NCI-H69 (cell line): Measurements from ENCODE around the gene ABLIM1.
A peak's percentile ranks its signal among the peaks of the same experiment; 100 is the strongest.

Experiments used
- DNase-seq: peaks from one replicate; lab custom pipeline; 2025; lab: John Stamatoyannopoulos, UW

The ABLIM1 gene

DNA sequence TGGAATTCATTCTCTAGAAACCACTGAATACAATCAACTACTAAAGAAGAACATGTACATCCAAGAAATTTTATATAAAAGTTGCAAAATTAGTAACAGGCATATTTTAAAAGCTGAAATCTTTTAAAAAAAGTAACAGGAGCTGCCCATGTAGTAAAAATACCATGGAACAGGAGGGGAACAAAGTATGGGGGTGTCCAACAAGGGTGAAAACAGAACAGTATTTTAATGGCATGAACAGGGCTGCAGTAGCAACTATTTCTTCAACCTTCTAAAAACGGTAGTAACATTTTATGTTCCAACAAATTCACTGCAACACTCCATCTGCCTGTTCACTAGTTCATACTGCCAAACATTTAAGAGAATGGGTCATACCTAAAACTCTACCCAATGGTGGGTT is 77.0 kb downstream of the ABLIM1 start:
- no peak for DNase-seq

GRCh38 chr10:114577133-114577532 is 80.9 kb downstream of the ABLIM1 start:
- no peak for DNase-seq

DNA sequence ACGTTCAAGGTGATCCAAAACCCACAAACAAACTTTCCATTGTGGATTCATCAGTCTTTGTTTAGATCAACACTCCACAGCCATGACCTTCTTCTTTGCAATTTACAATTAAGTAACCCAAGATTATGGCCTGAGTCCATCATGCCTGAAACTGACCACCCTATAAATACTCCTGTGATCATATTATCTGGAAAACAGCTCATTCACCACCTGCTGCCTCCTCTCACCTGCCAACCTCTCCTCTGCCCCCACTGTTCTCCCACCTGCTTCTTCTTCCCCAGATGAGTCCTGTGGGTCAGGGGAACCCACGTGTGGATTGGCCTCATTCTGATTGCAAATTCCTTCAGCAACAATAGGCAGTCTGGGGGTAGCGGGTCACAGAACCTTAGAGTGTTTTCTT is 81.4 kb downstream of the ABLIM1 start:
- peak; percentile 1 for DNase-seq

DNA sequence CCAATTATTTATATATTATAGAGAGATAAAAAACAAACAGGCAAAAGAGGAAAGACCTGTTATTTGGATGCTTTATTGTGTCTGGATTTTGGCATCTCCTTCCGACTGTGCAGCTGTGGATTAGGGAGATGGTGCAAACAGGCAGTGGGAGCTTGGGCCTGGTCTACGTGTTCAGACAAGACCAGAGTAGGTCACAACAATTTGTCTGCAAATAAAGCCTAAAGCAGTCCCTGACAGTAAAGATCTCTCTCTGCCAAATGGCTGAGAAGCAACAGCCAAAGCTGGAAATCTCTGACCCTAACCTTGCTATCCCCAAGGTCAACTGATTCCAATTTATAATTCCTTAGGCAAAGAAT is 82.0 kb downstream of the ABLIM1 start:
- peak; percentile 1 for DNase-seq

GRCh38 chr10:114575417-114576131 is 82.5 kb downstream of the ABLIM1 start:
- no peak for DNase-seq

DNA sequence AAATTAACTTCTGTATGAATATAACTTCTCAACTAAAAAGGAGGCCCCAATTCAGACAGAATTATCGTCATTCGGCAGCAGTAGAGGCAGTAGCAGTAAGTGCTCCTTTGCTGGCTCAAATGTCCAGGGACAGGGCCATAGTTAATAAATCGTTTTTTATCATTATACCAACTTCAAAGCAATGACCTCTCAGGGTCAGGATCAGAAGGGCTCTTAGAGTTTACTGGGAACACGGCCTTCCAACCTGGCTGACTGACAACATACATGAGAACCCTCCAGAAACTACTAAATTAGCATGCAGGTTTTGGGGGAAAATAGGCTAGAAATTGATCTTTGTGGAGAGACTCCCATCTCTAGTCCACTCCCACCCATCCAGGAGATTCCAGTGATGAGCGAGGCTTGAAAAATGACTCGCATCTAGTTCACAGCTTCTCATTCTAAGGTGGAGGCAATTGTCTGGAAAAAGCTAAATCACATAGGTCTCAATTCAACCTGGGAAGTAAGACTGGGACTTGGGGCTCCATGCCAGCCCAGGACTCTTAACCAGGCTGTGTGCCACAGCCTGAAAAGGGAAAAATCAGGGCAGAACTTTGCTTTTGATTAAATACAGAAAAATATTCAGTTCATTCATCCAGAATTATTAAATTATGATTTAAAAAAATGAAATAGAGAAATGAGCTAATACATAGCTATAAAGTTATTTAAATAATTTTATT is 84.6 kb downstream of the ABLIM1 start:
- DNase-seq, result no peak

GRCh38 chr10:114571316-114571999 is 86.6 kb downstream of the ABLIM1 start:
- DNase-seq, result peak; percentile 6

GRCh38 chr10:114566064-114566463 is 92.0 kb downstream of the ABLIM1 start:
- DNase-seq, result no peak

GRCh38 chr10:114565066-114565465 is 93.0 kb downstream of the ABLIM1 start:
- no peak for DNase-seq

DNA sequence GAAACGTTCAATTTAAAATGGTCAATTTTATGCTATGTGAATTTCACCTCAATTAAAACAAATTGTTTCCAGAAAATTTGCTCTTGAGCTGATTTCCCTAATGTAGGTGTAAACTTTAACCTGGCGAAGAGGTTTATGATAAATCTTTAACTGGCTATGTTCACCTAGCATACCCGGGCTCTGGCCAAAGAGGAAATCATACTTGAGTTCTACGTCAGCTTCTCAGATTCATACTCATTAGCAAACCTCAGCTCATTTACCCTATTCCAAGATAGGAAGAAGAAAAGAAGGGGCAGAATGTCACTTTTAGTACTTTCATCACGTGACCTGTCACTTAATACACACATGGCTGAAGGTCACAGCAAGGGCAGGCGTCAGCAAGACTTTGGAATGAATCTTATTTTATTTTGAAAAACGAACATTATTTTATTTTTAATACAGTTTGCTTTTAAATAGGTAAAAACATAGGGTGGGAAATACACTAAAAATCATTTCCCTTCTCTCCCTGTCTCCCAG is 97.0 kb downstream of the ABLIM1 start:
- DNase-seq, result no peak

- no peak for DNase-seq
These were observed 97.9 kb downstream of the ABLIM1 start for GRCh38 chr10:114560144-114560543.

DNA sequence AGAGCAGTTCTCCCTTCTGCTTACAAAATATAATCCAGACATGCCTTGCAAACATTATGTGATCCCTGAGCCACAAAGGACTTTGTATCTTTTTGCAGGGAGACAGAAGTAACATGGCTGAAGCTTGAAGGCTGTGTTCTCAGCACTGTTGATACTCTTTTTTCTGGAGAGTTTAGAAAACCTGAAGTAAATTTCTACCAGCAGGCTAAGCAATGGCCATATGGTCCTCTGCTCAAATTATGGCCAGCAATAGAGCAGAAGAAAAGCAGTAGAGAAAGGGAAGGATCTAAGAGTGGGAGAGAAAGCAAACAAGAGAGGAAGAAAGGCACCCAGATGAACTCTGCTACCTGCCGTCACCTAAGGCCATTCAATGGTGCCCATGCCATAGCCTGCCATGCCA is 98.4 kb downstream of the ABLIM1 start:
- no peak for DNase-seq

- no peak for DNase-seq
These were observed 100.2 kb downstream of the ABLIM1 start for GRCh38 chr10:114557854-114558253.

- no peak for DNase-seq
These were observed 101.6 kb downstream of the ABLIM1 start for GRCh38 chr10:114556236-114557122.

GRCh38 chr10:114553436-114553835 is 104.6 kb downstream of the ABLIM1 start:
- DNase-seq, result no peak

DNA sequence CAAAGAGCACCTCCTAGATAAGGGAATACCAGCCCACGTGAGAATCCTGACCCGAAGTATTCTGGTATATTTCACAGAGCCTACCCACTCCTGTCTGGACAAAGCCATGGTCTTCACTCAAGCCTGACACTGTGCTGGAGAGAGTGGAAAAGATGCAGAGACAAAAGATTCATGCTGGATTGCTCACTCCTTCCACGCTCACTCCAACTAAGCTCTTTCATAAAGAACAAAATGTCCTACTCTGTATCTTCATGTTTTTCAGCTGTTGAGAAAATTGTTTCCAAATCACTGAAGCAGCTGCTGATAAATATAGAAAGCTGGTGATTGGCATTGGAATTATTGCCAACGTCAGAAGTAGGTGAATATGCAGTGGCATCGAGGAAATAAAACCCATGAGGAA is 106.0 kb downstream of the ABLIM1 start:
- no peak for DNase-seq

DNA sequence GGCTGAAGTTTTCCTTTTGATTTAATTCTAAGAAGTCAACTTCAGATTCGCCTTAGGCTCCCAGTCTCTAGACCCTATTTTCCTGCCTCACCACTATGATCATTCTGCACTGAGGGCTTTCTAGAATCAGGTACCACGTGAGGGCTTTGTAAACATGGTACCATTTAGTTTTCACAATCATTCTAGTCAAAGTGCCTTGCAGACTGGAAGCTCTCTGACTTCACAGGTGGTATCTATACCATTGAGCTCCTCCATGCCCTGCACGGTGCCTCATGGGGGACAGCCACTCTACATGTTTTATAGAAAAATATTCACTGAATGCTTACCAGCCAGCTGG is 106.5 kb downstream of the ABLIM1 start:
- DNase-seq, result no peak

GRCh38 chr10:114550756-114551635 is 107.1 kb downstream of the ABLIM1 start:
- DNase-seq, result peak; percentile 92

DNA sequence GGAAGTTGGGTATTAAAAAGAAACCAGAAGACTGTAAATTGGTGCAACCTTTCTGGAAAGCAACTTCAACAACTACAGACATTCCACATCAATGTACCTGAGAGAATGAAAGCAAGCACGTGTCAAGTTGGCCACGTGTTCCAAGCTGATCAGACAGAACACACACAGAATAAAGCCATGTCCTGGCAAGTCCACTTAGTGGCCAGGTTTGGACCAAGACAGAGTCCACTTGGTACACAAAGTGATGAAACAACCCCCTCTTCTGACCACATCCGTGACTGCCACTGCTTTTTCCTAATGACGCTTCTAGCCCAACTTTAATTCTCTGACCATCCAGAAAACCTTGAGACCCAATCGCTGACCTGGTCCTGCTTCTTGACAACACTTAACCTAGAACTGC is 109.4 kb downstream of the ABLIM1 start:
- DNase-seq, result peak; percentile 57

- DNase-seq, result no peak
These were observed 110.6 kb downstream of the ABLIM1 start for GRCh38 chr10:114547514-114547913.

- no peak for DNase-seq
These were observed 111.0 kb downstream of the ABLIM1 start for GRCh38 chr10:114547056-114547455.
